GM12878 (cell line): ENCODE measurements around the gene TRIM69. TPM values are rescaled to one million over a fixed set of nuclear protein-coding genes. Genes with fewer than 3 reads are reported as not detected.

Experiments
- BCL3 ChIP-seq: IDR thresholded peaks from 2 replicates; pipeline ENCODE4 v1.6.1; 2011; ENCODE audit warnings: borderline replicate concordance, low read depth, mild to moderate bottlenecking, moderate library complexity, low read length; ENCODE audit not compliant: insufficient read depth, poor library complexity, severe bottlenecking
- BCLAF1 ChIP-seq: fragments of 450-650 bp; IDR thresholded peaks from 2 replicates; pipeline ENCODE4 v1.6.1; 2017; ENCODE audit warnings: antibody characterized with exemption, mild to moderate bottlenecking, moderate library complexity
- DPF2 ChIP-seq: fragments of 450-650 bp; IDR thresholded peaks from 2 replicates; pipeline ENCODE4 v1.6.1; 2017; ENCODE audit warnings: mild to moderate bottlenecking
- EGR1 ChIP-seq, 2 experiments: IDR thresholded peaks; 1 replicate in 1 of 2; 2 replicates in 1 of 2; pipeline ENCODE4 v1.6.1; 2011 to 2012; ENCODE audit warnings: low read depth in 2 of 2, low read length in 2 of 2, borderline replicate concordance in 1 of 2, mild to moderate bottlenecking in 1 of 2, moderate library complexity in 1 of 2
- IKZF1 ChIP-seq: fragments of 450-650 bp; conservative IDR thresholded peaks from 2 replicates; pipeline ENCODE4 v1.6.1; 2017; ENCODE audit warnings: antibody characterized with exemption, mild to moderate bottlenecking
- MEF2B ChIP-seq: fragments of 450-650 bp; IDR thresholded peaks from 2 replicates; pipeline ENCODE4 v1.6.1; 2018; ENCODE audit warnings: mild to moderate bottlenecking, moderate library complexity; ENCODE audit not compliant: partially characterized antibody, poor library complexity, severe bottlenecking
- NRF1 ChIP-seq: conservative IDR thresholded peaks from 2 replicates; pipeline ENCODE4 v1.6.1; 2011; ENCODE audit warnings: mild to moderate bottlenecking, low read depth, low read length, improper control_type of control experiment
- POU2F2 ChIP-seq: IDR thresholded peaks from 3 replicates; pipeline ENCODE4 v1.6.1; 2011; ENCODE audit warnings: low read depth, mild to moderate bottlenecking, low read length, borderline replicate concordance
- RAD51 ChIP-seq: fragments of 450-650 bp; IDR thresholded peaks from 2 replicates; pipeline ENCODE4 v1.6.1; 2016; ENCODE audit warnings: moderate library complexity, mild to moderate bottlenecking, inconsistent platforms
- RELA ChIP-seq: fragments of 450-650 bp; IDR thresholded peaks from 2 replicates; pipeline ENCODE4 v1.8.0; 2014; ENCODE audit warnings: borderline replicate concordance; ENCODE audit not compliant: partially characterized antibody
- RELB ChIP-seq: fragments of 450-650 bp; IDR thresholded peaks from 2 replicates; pipeline ENCODE4 v1.6.1; 2017; ENCODE audit warnings: low read depth, mild to moderate bottlenecking, moderate library complexity
- SMAD5 ChIP-seq: IDR thresholded peaks from 2 replicates; pipeline ENCODE4 v1.6.1; 2016; ENCODE audit warnings: antibody characterized with exemption, low read depth
- SRF ChIP-seq, 2 experiments: IDR thresholded peaks; 2 replicates each; pipeline ENCODE4 v1.6.1; 2011; ENCODE audit warnings: low read depth in 2 of 2, low read length in 2 of 2, mild to moderate bottlenecking in 1 of 2, moderate library complexity in 1 of 2
- TBL1XR1 ChIP-seq: IDR thresholded peaks from 2 replicates; pipeline ENCODE4 v1.6.1; 2012; ENCODE audit warnings: low read depth, low read length, improper control_type of control experiment
- ZBTB4 ChIP-seq: fragments of 450-650 bp; formaldehyde crosslinking; IDR thresholded peaks from 2 replicates; pipeline ENCODE4 v1.4.0; 2022; ENCODE audit warnings: mild to moderate bottlenecking, moderate library complexity
- ZNF274 ChIP-seq: IDR thresholded peaks from one replicate; pipeline ENCODE4 v1.8.0; 2011; ENCODE audit not compliant: insufficient read length, insufficient read depth
- polyA plus RNA-seq, 11 experiments: library from polyadenylated mRNA; depleted of rRNA in 4 of 11; unstranded in 6 of 11; stranded (reverse) in 5 of 11; fragments of >200 nt; fragmentation: Nextera tagmentation in 4 of 11; fragmentation: Illumina TruSeq in 1 of 11; extraction: Ambion mirVana in 4 of 11; extraction: Trizol in 1 of 11; gene quantifications; 1 replicate in 1 of 11; 2 replicates in 10 of 11; pipeline versions ENCODE4 v1.2.1 to v1.2.3, GENCODE V29; 2011 to 2016; ENCODE audit warnings: inconsistent platforms in 2 of 11, missing spikeins in 2 of 11, low read depth in 1 of 11
- total RNA-seq, 4 experiments: library from RNA; depleted of rRNA in 3 of 4; stranded (reverse); fragments of >200 nt in 3 of 4; fragmentation: Illumina TruSeq in 1 of 4; extraction: Trizol in 1 of 4; gene quantifications; 2 replicates each; pipeline versions ENCODE4 v1.2.1 to v1.2.3, GENCODE V29; 2013 to 2021
- TF ChIP-seq, protein P1 (sequence below): IDR thresholded peaks from 2 replicates; pipeline ENCODE4 v1.6.1; 2012; ENCODE audit warnings: low read depth, low read length, improper control_type of control experiment

Gene TRIM69
- total and polyA plus RNA-seq, 10 of the 15 experiments (the other 5 are each of a cell fraction or from before 2014, with no cell fraction given): 11.2 to 52.7 (median 37.8) TPM

- peak; percentile 77 for TF ChIP-seq ZBTB4
- no peak for TF ChIP-seq BCLAF1
- peak; percentile 98 for TF ChIP-seq SMAD5
- peak in 1 of 2 experiments; percentile 34; a peak in 1 of 4 replicates for TF ChIP-seq SRF (IDR thresholded peaks at IDR 0.05; ENCODE audit: low read depth in 2 of 2, low read length in 2 of 2)
- peak; percentile 57 for TF ChIP-seq IKZF1
- peak in 1 of 2 experiments; percentile 29; a peak in 1 of 3 replicates for TF ChIP-seq EGR1 (IDR thresholded peaks at IDR 0.05; ENCODE audit: borderline replicate concordance in 1 of 2, low read depth in 2 of 2, low read length in 2 of 2)
- TF ChIP-seq RELB: peak; percentile 45; the same call in 1 of the 2 replicates
- TF ChIP-seq DPF2: 0 out of 2 replicates have a peak, but pooled peaks have one; percentile 59
- TF ChIP-seq POU2F2: peak; percentile 98
- no peak for TF ChIP-seq NRF1
- TF ChIP-seq MEF2B: no peak
- TF ChIP-seq, protein P1, sequence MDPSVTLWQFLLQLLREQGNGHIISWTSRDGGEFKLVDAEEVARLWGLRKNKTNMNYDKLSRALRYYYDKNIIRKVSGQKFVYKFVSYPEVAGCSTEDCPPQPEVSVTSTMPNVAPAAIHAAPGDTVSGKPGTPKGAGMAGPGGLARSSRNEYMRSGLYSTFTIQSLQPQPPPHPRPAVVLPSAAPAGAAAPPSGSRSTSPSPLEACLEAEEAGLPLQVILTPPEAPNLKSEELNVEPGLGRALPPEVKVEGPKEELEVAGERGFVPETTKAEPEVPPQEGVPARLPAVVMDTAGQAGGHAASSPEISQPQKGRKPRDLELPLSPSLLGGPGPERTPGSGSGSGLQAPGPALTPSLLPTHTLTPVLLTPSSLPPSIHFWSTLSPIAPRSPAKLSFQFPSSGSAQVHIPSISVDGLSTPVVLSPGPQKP: peak; percentile 10; the same call in 1 of the 2 replicates
- no peak for TF ChIP-seq ZNF274
- no peak; the same call in 1 of the 2 replicates for TF ChIP-seq RAD51
- TF ChIP-seq TBL1XR1: 0 out of 2 replicates have a peak, but pooled peaks have one; percentile 69
- TF ChIP-seq RELA: peak; percentile 39
- TF ChIP-seq BCL3: no peak
These were observed 9.5 kb upstream of the TRIM69 start (continued) for GRCh38 chr15:44726568-44727484.
